GM21381 (cell line): ENCODE data around the gene MORC3.
"Not testable (repeated sequence)": the region's sequence is repeated elsewhere in the genome, so short reads cannot be mapped to it uniquely, and the experiment has no call there.

Source experiments
- ATAC-seq: cut with Tn5 transposase; IDR thresholded peaks from one replicate; pipeline ENCODE4 v1.9.1; 2021; ENCODE audit warnings: mild to moderate bottlenecking, moderate library complexity; ENCODE audit not compliant: unreplicated experiment

MORC3 gene

GRCh38 chr21:36323032-36323431, 3.0 kb downstream of the MORC3 start:
- ATAC-seq, result no peak

GRCh38 chr21:36325373-36326010, 5.5 kb downstream of the MORC3 start:
- no peak for ATAC-seq

GRCh38 chr21:36330904-36331303, 10.9 kb downstream of the MORC3 start:
- peak; percentile 58 for ATAC-seq

GRCh38 chr21:36337099-36337509, 17.1 kb downstream of the MORC3 start:
- ATAC-seq, result no peak

GRCh38 chr21:36338975-36339374, 19.0 kb downstream of the MORC3 start:
- no peak for ATAC-seq

GRCh38 chr21:36342581-36342980, 22.6 kb downstream of the MORC3 start:
- ATAC-seq, result not testable (repeated sequence)

- no peak for ATAC-seq
These were observed 24.9 kb downstream of the MORC3 start for GRCh38 chr21:36344931-36345330.

- ATAC-seq, result no peak
These were observed 27.4 kb downstream of the MORC3 start for GRCh38 chr21:36347278-36347961.

GRCh38 chr21:36347962-36348328, 27.9 kb downstream of the MORC3 start:
- ATAC-seq, result no peak

- ATAC-seq, result no peak
These were observed 29.3 kb downstream of the MORC3 start for GRCh38 chr21:36349315-36349714.

- ATAC-seq, result no peak
These were observed 30.4 kb downstream of the MORC3 start for GRCh38 chr21:36350282-36350910.

- ATAC-seq, result no peak
These were observed 35.1 kb downstream of the MORC3 start for GRCh38 chr21:36354918-36355680.

- ATAC-seq, result no peak
These were observed 35.9 kb downstream of the MORC3 start for GRCh38 chr21:36355868-36356267.

GRCh38 chr21:36359185-36359584, 39.2 kb downstream of the MORC3 start:
- ATAC-seq, result no peak

GRCh38 chr21:36369064-36369685, 49.2 kb downstream of the MORC3 start:
- no peak for ATAC-seq

GRCh38 chr21:36375994-36376393, 56.0 kb downstream of the MORC3 start:
- no peak for ATAC-seq

GRCh38 chr21:36377391-36377842, 57.4 kb downstream of the MORC3 start:
- no peak for ATAC-seq

- no peak for ATAC-seq
These were observed 59.3 kb downstream of the MORC3 start for GRCh38 chr21:36379251-36379650.

GRCh38 chr21:36381841-36382589, 62.0 kb downstream of the MORC3 start:
- no peak for ATAC-seq

- not testable (repeated sequence) for ATAC-seq
These were observed 62.7 kb downstream of the MORC3 start for GRCh38 chr21:36382722-36383121.
